Common myeloid progenitor, CD34-positive (primary cell): Measurements from ENCODE around the gene IL17RE.
A peak's percentile ranks its signal among the peaks of the same experiment; 100 is the strongest.

Experiments
- CTCF ChIA-PET: fragments of 350-600 bp; sonication (Branson Sonifier 250); formaldehyde crosslinking; loops from one replicate; lab custom pipeline; 2021; ENCODE audit warnings: antibody characterized with exemption; lab: Charles Lee
- POLR2A ChIA-PET: fragments of 350-600 bp; sonication (Branson Sonifier 250); formaldehyde crosslinking; loops from one replicate; lab custom pipeline; 2021; ENCODE audit warnings: antibody characterized with exemption; lab: Charles Lee
- DNase-seq, 3 donors: peaks; one replicate each; pipeline versions ENCODE4 v3.0.0 to v3.0.0-alpha.2; 2013
- H3K27ac ChIP-seq, 2 experiments: 1 replicate in 1 of 2; 2 replicates in 1 of 2; pipeline ENCODE4 v1.7.0; 2013; ENCODE audit warnings: inconsistent platforms in 2 of 2, low read length in 2 of 2, mild to moderate bottlenecking in 2 of 2, low read depth in 1 of 2, moderate library complexity in 1 of 2; ENCODE audit not compliant: severe bottlenecking in 2 of 2, insufficient read depth in 1 of 2, poor library complexity in 1 of 2
- H3K27me3 ChIP-seq, 5 experiments: replicated peaks in 2 of 5; 1 replicate in 3 of 5; 2 replicates in 2 of 5; pipeline versions ENCODE4 v1.6.1 to v1.7.0; 2013; ENCODE audit warnings: low read length in 4 of 5, mild to moderate bottlenecking in 2 of 5, moderate library complexity in 2 of 5, inconsistent platforms in 1 of 5; ENCODE audit not compliant: insufficient read depth in 5 of 5, control insufficient read depth in 4 of 5
- H3K36me3 ChIP-seq, 4 experiments: 1 replicate in 2 of 4; 2 replicates in 2 of 4; pipeline versions ENCODE4 v1.6.1 to v1.7.0; 2013; ENCODE audit warnings: low read length in 3 of 4, control low read depth in 1 of 4, mild to moderate bottlenecking in 1 of 4; ENCODE audit not compliant: control insufficient read depth in 4 of 4, insufficient read depth in 4 of 4
- H3K4me1 ChIP-seq, 4 experiments: 1 replicate in 3 of 4; 2 replicates in 1 of 4; pipeline versions ENCODE4 v1.6.1 to v1.7.1; 2013; ENCODE audit warnings: low read length in 3 of 4, mild to moderate bottlenecking in 3 of 4, control low read depth in 1 of 4, inconsistent platforms in 1 of 4, moderate library complexity in 1 of 4; ENCODE audit not compliant: control insufficient read depth in 4 of 4, insufficient read depth in 4 of 4; ENCODE audit errors: control extremely low read depth in 1 of 4
- H3K4me3 ChIP-seq, 7 experiments: 1 replicate in 4 of 7; 2 replicates in 3 of 7; pipeline versions ENCODE4 v1.5.1 to v1.7.0; 2013; ENCODE audit warnings: mild to moderate bottlenecking in 7 of 7, low read length in 6 of 7, moderate library complexity in 6 of 7, inconsistent platforms in 2 of 7, low read depth in 2 of 7, control low read depth in 1 of 7; ENCODE audit not compliant: insufficient read depth in 4 of 7, control insufficient read depth in 1 of 7; ENCODE audit errors: extremely low read depth in 1 of 7
- H3K9me3 ChIP-seq, 5 experiments: 1 replicate in 4 of 5; 2 replicates in 1 of 5; pipeline versions ENCODE4 v1.6.1 to v1.7.1; 2013; ENCODE audit warnings: low read length in 4 of 5, mild to moderate bottlenecking in 2 of 5, inconsistent platforms in 1 of 5, low read depth in 1 of 5, moderate library complexity in 1 of 5; ENCODE audit not compliant: control insufficient read depth in 4 of 5, insufficient read depth in 2 of 5; ENCODE audit errors: control extremely low read depth in 1 of 5
- WGBS: methylation state at CpG from one replicate; pipeline ENCODE4 v1.1.5; 2013; ENCODE audit not compliant: insufficient coverage; 5-methylcytosine and 5-hydroxymethylcytosine counted together

Gene IL17RE

GRCh38 chr3:9903238-9903624 lies 583 bp downstream of the IL17RE start:
- Histone ChIP-seq H3K4me1 (peaks cover 7 to 58% (median 43%) of the 10 kb centered on the region in 4 experiments), H3K27ac (no peak overlapping the region), H3K4me3 (peak overlapping the region in 4 of 7 experiments; percentile 15 to 53 (median 28)), H3K36me3 (peaks cover 0 to 15% (median 0%) of the 10 kb centered on the region in 4 experiments), H3K27me3 (no peaks in the 10 kb centered on the region), H3K9me3 (no peaks in the 10 kb centered on the region)
- ChIA-PET CTCF (interaction anchor here (1.3 to 6.3 kb wide), 6 partner anchors 9 to 29 kb away, joined by 3 to 48 read pairs (median 10); no protein-coding TSS in a partner anchor), POLR2A (interaction anchor here (0.8 to 2.4 kb wide), 2 partner anchors 9 to 29 kb away, joined by 3 to 11 read pairs; no protein-coding TSS in a partner anchor)
- no peak for DNase-seq
- 42% methylated on average over 4 of the region's 4 CpGs for WGBS

- ChIA-PET POLR2A (no interaction called here), CTCF (interaction anchor here (2.8 to 6.3 kb wide), 2 partner anchors 9 to 10 kb away, joined by 12 to 48 read pairs; no protein-coding TSS in a partner anchor)
- Histone ChIP-seq H3K36me3 (peaks cover 0 to 21% (median 0%) of the 10 kb centered on the region in 4 experiments), H3K27me3 (no peaks in the 10 kb centered on the region), H3K9me3 (no peaks in the 10 kb centered on the region), H3K4me3 (peak overlapping the region in 2 of 7 experiments; percentile 23 to 53), H3K27ac (no peak overlapping the region), H3K4me1 (peaks cover 7 to 51% (median 36%) of the 10 kb centered on the region in 4 experiments)
- no peak for DNase-seq
- WGBS, result 95% methylated on average over 3 of the region's 4 CpGs
These were observed 1.3 kb downstream of the IL17RE start for GRCh38 chr3:9903904-9904303.

GRCh38 chr3:9906480-9906879 lies 3.8 kb downstream of the IL17RE start:
- WGBS, result 87% methylated on average over 4 of the region's 5 CpGs
- Histone ChIP-seq H3K4me1 (peaks cover 2 to 31% (median 29%) of the 10 kb centered on the region in 4 experiments), H3K27me3 (no peaks in the 10 kb centered on the region), H3K27ac (no peak overlapping the region), H3K4me3 (no peak overlapping the region), H3K9me3 (no peaks in the 10 kb centered on the region), H3K36me3 (peaks cover 0 to 34% (median 0%) of the 10 kb centered on the region in 4 experiments)
- CTCF ChIA-PET, result interaction anchor here (1.2 to 1.6 kb wide), 2 partner anchors 13 to 24 kb away, joined by 3 to 4 read pairs; no protein-coding TSS in a partner anchor
- DNase-seq, result peak in 1 of 3 donors; percentile 32
- POLR2A ChIA-PET, result no interaction called here

- DNase-seq, result no peak
- peaks cover 5 to 26% (median 24%) of the 10 kb centered on the region in 4 experiments for H3K4me1 ChIP-seq
- ChIA-PET CTCF (interaction anchor here (1.4 to 1.6 kb wide), 2 partner anchors 13 to 19 kb away, joined by 3 to 4 read pairs; no protein-coding TSS in a partner anchor), POLR2A (no interaction called here)
- no peak overlapping the region for H3K27ac ChIP-seq
- peaks cover 0 to 4% (median 0%) of the 10 kb centered on the region in 5 experiments for H3K9me3 ChIP-seq
- H3K27me3 ChIP-seq, result no peaks in the 10 kb centered on the region
- no peak overlapping the region for H3K4me3 ChIP-seq
- WGBS, result 100% methylated on average over 1 of the region's 3 CpGs
- H3K36me3 ChIP-seq, result peaks cover 0 to 34% (median under 1%) of the 10 kb centered on the region in 4 experiments
These were observed 5.6 kb downstream of the IL17RE start for GRCh38 chr3:9908286-9908685.

GRCh38 chr3:9909221-9910013 lies 6.8 kb downstream of the IL17RE start:
- ChIA-PET POLR2A (no interaction called here), CTCF (interaction anchor here (0.9 to 1.6 kb wide), 5 partner anchors 11 to 43 kb away, joined by 3 to 4 read pairs (median 3); partner anchors contain the start of gene CRELD1)
- peaks cover 2 to 28% (median 25%) of the 10 kb centered on the region in 4 experiments for H3K4me1 ChIP-seq
- peaks cover 0 to 4% (median 0%) of the 10 kb centered on the region in 5 experiments for H3K9me3 ChIP-seq
- H3K27ac ChIP-seq, result no peak overlapping the region
- H3K36me3 ChIP-seq, result peaks cover 0 to 34% (median under 1%) of the 10 kb centered on the region in 4 experiments
- peak in 1 of 3 donors; percentile 30 for DNase-seq
- H3K27me3 ChIP-seq, result no peaks in the 10 kb centered on the region
- H3K4me3 ChIP-seq, result no peak overlapping the region
- WGBS, result 93% methylated on average over 7 of the region's 7 CpGs

- POLR2A ChIA-PET, result interaction anchor here (2.2 kb wide), 1 partner anchor 9 kb away, joined by 11 read pairs; the partner anchor contains the start of gene IL17RE
- CTCF ChIA-PET, result interaction anchor here (1.0 to 6.2 kb wide), 11 partner anchors 9 to 68 kb away, joined by 3 to 48 read pairs (median 4); partner anchors contain the start of genes CRELD1 and IL17RE
- Histone ChIP-seq H3K27ac (no peak overlapping the region), H3K4me1 (peaks cover 4 to 49% (median 47%) of the 10 kb centered on the region in 4 experiments), H3K9me3 (peaks cover 0 to 4% (median 0%) of the 10 kb centered on the region in 5 experiments), H3K36me3 (peaks cover 0 to 27% (median under 1%) of the 10 kb centered on the region in 4 experiments), H3K27me3 (no peaks in the 10 kb centered on the region), H3K4me3 (peak overlapping the region in 1 of 7 experiments; percentile 34)
- 57% methylated on average over 3 of the region's 8 CpGs for WGBS
- DNase-seq, result peak in 2 of 3 donors; percentile 44 to 48
These were observed 9.2 kb downstream of the IL17RE start for GRCh38 chr3:9911863-9912262.
